ENCODE results near the gene TMEM178A.
"Not testable (repeated sequence)": the region's sequence is repeated elsewhere in the genome, so short reads cannot be mapped to it uniquely, and the experiment has no call there.

The TMEM178A gene

DNA sequence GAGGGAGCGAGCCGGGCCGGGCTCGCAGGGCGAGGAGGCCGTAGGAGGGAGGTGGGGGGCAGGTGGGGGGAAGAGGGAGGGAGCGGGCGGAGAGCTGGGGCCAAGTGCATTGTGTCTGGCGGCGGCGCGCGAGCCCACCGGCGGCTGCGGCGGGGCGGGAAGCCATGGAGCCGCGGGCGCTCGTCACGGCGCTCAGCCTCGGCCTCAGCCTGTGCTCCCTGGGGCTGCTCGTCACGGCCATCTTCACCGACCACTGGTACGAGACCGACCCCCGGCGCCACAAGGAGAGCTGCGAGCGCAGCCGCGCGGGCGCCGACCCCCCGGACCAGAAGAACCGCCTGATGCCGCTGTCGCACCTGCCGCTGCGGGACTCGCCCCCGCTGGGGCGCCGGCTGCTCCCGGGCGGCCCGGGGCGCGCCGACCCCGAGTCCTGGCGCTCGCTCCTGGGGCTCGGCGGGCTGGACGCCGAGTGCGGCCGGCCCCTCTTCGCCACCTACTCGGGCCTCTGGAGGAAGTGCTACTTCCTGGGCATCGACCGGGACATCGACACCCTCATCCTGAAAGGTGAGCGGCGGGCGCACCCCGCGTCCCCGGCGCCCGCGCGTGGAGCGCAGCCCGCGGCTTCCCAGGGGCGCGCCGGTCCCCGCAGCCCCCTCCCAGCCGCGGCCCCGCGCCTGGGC lies at the start of gene TMEM178A:
TSS of gene TMEM178A (plus strand) at position 107 of the 680 bp plus-strand sequence. CDS start at position 165, 58 bp downstream.
- DNase-seq (ENCODE audit: low read depth in 3 of 3), result peak in 1 of 3 donors; percentile 2

DNA sequence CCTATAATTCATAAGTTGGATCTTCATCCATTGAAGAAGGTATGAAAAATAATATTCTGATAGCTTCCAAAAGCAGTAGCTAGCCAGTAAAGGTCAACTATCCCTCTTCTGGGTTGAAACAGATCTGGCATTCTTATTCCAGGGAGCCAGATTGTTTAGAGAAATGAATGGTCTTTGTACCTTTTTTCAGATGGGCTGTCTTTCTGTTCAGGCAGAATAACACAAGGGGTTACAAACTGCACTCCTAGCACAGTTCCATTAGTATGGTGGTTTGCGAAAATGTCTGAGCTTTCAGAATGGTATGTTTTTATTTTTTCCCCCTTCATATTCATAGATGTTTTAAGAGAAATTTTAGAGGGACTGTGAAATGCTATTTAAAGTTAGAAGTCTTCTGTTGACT lies 47.5 kb upstream of the TMEM178A start:
- no peak for DNase-seq (ENCODE audit: low read depth in 3 of 3)

DNA sequence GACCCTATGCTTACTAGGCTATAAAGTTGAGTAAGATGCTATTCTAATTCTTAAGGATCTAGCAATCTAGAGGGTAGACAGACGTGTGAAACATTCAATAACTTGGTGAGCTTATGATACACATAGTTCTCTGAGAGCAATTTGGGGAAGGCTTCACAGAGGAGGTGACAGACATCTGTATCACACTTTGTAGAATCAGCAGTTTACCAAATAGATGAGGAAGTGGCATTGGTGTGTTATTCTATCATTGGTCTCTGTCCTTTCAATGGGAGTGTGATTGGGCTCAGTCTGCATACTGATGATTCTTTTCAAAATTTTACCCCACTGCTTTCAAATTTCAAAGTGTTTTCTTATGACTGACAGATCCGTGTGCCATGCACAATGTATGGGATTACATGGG lies 47.0 kb upstream of the TMEM178A start:
- DNase-seq (ENCODE audit: low read depth in 3 of 3), result no peak

GRCh38 chr2:39620067-39620466 lies 45.6 kb upstream of the TMEM178A start:
- DNase-seq (ENCODE audit: low read depth in 3 of 3), result peak in 1 of 3 donors; percentile 3

- no peak for DNase-seq (ENCODE audit: low read depth in 3 of 3)
Measured at GRCh38 chr2:39621596-39621995, 44.1 kb upstream of the TMEM178A start.

GRCh38 chr2:39622860-39623259 lies 42.9 kb upstream of the TMEM178A start:
- no peak for DNase-seq (ENCODE audit: low read depth in 3 of 3)

GRCh38 chr2:39623917-39624316 lies 41.8 kb upstream of the TMEM178A start:
- no peak for DNase-seq (ENCODE audit: low read depth in 3 of 3)

DNA sequence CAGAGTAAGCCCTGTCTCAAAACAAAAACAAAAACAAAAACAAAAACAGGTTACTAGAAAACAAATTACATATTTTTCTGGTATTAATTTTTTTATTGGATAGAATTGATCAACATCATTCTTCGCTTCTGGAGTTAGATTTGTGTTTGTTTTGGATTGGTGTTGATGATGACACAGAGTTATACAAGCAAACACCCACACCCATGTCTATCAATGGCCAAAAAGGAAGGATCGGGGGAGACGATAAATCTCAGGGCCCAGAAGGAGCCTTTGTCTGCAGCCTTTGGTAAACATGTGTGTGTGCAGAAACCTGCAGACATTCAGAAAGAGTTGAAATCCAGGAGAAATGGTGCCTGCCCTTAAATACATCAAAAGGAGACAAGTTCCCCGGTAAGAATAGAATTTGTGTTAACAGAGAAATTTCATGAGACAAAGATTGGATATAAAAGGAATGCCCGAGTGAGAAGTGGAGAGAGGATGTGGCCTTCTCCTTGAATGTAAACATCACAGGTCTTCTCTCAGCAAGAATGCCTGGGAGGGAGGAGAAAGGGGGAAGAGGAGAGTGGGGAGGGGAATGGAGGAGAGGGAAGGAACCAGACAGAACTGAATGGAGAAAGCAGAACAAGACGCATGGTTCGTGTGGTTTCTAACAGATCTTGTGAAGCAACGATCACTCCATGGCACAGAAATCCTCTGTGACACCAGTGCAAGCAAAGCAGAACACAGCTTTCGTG lies 40.4 kb upstream of the TMEM178A start:
- DNase-seq (ENCODE audit: low read depth in 3 of 3), result no peak

DNA sequence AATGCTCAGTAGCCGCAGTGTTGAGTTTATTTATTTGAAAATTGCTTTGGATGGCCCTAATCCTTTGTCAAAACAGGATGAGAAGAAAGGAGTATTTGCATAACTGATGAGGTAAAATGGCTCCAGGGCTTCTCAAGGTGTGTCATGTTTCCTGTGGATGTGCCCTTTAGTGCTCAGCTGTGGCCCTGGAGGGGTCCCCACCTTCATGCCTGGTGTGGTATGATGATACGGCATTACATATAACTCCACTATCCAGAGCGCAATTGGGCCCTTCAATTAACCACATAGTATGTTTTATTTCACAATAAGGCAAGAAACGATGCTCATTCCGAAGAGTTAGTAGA lies 39.8 kb upstream of the TMEM178A start:
- DNase-seq (ENCODE audit: low read depth in 3 of 3), result no peak

- DNase-seq (ENCODE audit: low read depth in 3 of 3), result not testable (repeated sequence)
Measured at GRCh38 chr2:39628346-39628745, 37.4 kb upstream of the TMEM178A start.

- DNase-seq (ENCODE audit: low read depth in 3 of 3), result no peak
Measured at GRCh38 chr2:39629646-39630045, 36.1 kb upstream of the TMEM178A start.

DNA sequence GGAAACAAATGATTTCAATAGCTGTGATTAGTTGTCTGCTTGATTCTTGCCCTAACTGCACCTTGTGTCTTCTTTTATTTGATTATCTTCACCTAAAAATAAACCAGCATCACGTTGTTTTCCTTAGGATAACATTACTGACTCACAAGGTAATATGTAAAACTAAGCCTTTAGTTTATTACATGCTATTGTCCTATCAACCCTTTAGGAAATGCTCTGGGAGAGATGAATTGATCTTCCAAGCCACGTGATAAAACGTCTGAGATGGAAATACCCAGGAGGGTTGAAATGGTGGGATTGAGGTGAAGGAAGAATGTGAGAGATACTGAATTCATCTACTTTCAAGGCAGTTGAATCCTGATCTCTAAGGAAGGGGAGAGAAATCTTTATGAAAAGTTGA lies 34.5 kb upstream of the TMEM178A start:
- DNase-seq (ENCODE audit: low read depth in 3 of 3), result no peak

GRCh38 chr2:39631718-39632117 lies 34.0 kb upstream of the TMEM178A start:
- no peak for DNase-seq (ENCODE audit: low read depth in 3 of 3)

- no peak for DNase-seq (ENCODE audit: low read depth in 3 of 3)
Measured at GRCh38 chr2:39632876-39633275, 32.8 kb upstream of the TMEM178A start.

DNA sequence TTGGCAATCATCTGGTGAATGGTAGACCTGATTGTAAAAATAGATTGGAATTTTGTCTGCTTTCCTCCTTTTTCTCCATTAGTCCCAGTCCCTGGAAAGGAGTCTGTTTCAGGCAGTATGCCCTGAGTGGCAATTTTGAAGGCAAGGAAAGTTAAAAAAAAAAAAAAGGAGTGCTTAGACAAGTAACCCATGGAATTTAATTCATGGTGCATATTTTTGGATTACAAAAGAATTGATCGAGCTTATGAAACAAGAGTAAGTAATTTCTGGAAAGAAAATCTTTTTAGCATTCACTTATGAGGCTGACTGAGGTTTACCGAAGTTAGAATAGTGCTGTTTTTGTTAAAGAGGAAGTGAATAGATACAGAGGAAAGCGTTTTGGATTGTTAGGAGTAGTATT lies 29.4 kb upstream of the TMEM178A start:
- no peak for DNase-seq (ENCODE audit: low read depth in 3 of 3)

DNA sequence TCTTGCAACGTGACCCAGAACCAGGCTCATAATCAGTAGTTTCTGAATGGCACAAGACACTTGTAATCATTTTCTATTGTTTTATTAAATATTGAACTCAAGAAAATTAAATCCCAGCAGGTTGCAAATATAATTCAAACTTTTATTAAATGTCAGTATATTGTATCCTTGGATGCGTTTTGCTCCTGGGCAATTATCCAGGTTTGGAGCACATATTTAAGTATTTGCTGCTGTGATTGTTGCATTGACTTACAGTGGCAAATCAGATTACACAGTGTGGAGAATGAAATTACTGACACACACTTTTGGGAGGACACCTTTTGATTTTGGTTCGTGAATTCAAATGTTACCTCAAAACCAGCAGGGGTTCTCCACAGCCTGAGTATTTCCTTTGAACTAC lies 27.1 kb upstream of the TMEM178A start:
- no peak for DNase-seq (ENCODE audit: low read depth in 3 of 3)

- no peak for DNase-seq (ENCODE audit: low read depth in 3 of 3)
Measured at GRCh38 chr2:39640107-39640506, 25.6 kb upstream of the TMEM178A start.

DNA sequence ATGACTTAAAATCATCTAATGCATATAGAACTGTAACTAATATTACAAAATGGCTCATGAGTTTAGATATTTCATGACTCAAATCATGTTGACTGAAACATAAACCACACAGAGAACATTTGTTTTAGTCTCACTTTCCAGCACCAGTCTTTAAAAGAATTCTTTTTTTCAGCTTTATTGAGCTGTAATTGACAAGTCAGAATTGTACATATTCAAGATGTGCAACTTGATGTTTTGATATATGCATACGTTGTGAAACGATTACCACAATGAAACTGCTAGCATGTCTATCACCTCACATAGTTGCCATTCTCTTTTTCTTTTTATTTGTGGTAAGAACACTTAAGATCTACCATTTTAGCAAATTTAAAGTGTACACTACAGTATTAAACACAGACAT lies 25.0 kb upstream of the TMEM178A start:
- no peak for DNase-seq (ENCODE audit: low read depth in 3 of 3)

DNA sequence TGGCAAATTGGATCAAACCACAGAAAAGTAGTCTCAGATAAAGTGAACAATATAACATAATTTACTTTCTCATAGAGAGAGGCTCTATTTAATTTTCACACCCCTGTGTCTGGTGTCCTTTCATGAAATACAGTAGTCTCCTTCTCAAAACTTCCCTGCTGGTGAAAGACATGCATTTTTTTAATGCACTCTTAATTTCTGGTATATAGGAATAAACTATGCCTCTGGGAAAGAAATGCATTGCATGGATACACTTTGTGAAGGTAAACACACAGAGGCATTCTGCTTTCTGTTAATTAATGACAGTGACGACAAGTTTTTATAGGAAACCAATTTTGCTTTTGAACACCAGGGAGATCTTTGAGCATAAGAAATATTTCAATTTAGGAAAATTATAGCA lies 24.1 kb upstream of the TMEM178A start:
- no peak for DNase-seq (ENCODE audit: low read depth in 3 of 3)

GRCh38 chr2:39642051-39642718 lies 23.5 kb upstream of the TMEM178A start:
- no peak for DNase-seq (ENCODE audit: low read depth in 3 of 3)

DNA sequence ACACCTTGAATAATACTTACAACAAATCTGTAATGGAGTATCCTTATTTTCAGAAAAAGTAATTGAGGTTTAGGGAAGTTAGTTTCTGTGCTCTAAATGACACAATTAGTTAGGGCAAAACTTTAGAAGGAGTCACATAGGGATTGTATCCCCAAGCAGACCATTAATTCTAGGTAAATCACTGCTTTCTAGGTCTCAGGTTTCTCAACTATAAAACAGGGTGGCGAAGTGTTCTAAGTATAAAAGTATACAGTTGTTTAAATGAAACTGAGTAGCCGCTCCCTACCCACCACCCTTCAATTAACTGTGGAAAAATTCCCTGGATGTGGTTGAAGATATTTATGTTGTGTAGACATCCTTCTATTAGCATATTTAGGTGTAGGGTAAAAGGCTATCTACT lies 19.9 kb upstream of the TMEM178A start:
- no peak for DNase-seq (ENCODE audit: low read depth in 3 of 3)

DNA sequence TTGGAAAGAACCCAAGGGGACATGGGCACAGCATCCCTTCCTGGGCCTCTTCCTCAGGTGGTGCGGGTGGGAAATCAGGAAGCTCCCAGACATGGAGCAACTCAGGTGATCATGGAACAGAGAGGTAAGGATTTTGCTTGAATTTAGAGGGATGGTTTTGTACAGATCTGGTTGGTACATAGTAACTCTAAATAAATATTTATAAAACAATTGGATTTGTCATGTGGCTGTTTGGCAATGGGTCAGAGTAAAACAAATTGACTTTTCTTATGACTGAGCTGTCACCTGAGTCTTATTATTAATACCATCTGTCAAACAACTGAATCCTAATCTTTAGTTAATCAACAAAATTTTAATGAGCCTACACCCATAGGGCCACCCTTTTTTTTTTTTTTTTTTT lies 19.4 kb upstream of the TMEM178A start:
- no peak for DNase-seq (ENCODE audit: low read depth in 3 of 3)

All from stimulated activated CD4-positive, alpha-beta T cell treated with anti-CD3 and anti-CD28 coated beads, TNF-alpha, amount 100 ng/mL, for 48 hours (primary cell).